G401 (cell line): Measurements from ENCODE around the gene LDLRAD4. TPM values are rescaled to one million over a fixed set of nuclear protein-coding genes. Genes with fewer than 3 reads are reported as not detected.

ENCODE experiments used
- DNase-seq: peaks from one replicate; pipeline ENCODE4 v3.0.0-alpha.2; 2015; ENCODE audit warnings: low spot score
- in situ Hi-C: cut with HindIII; loops from 2 replicates; pipeline ENCODE4 v1.10.0; 2016; ENCODE audit warnings: low sequenced_read_pairs, mixed read lengths
- total RNA-seq: library from RNA; depleted of rRNA; stranded (reverse); fragments of >200 nt; shearing (Covaris generic); gene quantifications from 2 replicates; pipeline ENCODE4 v1.2.3, GENCODE V29; 2014

The LDLRAD4 gene
- total RNA-seq, 1 experiment from 2014 or later = not detected

DNA sequence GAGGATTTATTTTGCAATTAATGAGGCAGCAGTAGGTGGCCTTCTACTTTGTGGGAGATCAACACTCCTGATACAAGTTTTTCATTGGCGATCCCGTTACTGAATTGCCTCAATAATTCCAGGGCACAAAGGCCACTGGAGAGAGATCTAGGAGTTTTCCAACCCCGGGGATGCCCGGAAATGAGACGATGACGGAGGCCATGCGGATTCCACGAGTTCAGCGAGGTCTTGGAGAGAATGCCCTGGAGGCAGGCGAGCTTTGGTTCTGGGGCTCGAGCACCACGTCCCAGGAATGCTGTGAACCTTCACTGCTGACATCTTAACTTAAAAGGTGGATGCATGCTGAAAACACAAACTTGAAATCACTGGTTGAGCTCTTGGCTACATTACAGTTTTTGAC, 74.2 kb downstream of the LDLRAD4 start:
- DNase-seq = no peak
- in situ Hi-C loops = no loop called here

DNA sequence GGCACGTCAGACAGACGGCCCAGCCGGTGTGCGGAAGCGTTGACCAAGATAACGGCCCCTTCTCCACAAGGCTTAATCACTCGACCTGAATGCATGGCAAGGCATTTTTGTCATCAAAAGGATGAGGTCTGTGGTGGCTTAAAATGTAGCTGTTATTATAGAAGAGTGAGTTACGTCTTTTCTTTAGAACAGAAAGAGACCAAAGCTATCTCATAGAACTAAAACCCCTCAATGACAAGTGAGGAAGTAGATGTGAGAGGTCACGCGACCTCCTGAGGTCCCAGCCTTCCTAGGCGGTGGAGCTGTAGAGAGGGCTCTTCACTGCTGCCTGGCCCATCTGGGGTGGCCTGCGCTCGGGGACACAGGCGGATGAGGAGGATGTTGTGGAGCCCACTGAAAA, 75.7 kb downstream of the LDLRAD4 start:
- DNase-seq = no peak
- in situ Hi-C loops = no loop called here

DNA sequence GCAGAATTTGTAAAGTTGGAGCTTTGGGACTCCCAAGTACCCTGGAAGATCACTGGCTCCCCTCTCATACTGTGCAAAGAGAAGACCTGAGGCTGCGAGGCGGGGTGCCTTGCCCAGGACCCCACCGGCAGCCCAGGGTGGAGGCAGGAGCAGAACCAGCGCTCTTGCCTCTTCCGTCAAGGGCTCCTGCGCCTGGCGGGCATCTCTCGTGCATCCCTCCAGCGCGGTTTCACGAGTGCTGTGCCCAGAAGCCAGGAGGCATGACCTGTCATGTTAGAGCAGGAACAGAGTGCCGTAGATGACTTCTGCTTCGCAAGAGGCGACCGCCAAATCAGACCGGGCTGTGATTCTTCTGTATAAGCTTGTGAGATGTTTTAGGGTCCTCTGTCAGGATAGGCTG, 77.3 kb downstream of the LDLRAD4 start:
- DNase-seq = no peak
- in situ Hi-C loops = no loop called here

DNA sequence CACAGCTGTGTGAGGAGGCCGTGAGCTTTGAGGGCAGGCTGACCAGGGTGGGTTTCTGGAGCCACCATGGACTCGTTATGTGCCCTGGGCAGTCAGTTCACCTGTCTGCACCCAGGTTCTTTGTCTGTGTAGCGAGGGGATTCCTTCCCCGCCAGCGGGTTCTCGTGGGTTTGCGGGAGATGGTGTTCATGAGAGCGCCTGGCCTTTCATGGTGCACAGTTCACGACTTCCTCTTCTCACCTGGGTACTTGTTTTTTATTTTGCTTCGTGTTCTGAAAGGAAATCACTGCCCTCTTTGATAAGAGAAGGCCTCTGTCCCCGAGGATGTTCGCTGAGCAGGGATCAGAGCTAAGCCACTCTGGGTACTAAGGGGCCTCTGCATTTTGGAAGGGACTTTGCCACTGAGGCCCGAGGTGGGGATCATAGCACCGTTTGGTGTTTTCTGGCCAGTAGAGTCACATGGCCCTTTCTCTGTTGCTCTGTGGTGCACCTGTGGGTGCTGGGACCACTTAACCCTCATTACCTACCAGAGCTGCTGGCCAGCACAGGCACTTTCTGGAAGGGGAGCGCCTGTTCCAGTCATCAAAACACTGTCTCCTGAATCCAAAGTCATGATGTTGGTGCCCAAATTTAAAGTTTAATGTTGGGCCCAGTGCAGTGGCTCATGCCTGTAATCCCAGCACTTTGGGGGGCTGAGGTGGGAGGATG, 78.5 kb downstream of the LDLRAD4 start:
- in situ Hi-C loops = no loop called here
- DNase-seq = no peak

DNA sequence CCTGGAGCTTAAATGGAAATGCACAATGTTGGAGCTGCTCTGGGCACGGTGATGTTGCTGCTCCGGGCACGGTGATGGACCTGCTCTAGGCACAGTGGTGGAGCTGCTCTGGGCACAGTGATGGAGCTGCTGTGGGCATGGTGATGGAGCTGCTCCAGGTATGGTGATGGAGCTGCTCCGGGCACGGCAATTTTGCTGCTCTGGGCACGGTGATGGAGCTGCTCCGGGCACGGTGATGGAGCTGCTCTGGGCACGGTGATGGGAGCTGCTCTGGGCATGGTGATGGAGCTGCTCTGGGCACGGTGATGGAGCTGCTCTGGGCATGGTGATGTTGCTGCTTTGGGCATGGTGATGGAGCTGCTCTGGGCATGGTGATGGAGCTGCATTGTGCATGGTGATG, 79.7 kb downstream of the LDLRAD4 start:
- DNase-seq = no peak
- in situ Hi-C loops = no loop called here

DNA sequence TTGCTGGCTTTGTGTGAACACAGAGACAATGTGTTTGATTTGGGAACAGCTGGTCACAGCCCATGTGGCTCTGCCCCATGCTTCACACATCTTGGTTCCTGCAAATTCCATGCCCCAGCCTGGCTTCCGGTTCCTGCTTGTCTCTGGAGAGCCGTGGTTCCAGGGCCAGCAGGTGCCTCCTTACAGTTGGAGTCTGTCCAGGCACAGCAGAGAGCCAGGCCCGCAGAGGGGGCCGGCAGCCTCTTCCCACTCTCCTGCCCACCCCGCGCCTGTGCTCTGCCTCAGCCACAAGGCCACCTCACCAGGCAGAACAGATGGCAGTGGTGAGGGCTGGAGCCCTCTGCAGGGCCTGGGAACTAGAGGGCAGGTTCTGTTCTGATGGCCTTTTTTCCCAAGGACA, 81.5 kb downstream of the LDLRAD4 start:
- in situ Hi-C loops = no loop called here
- DNase-seq = peak; percentile 74

DNA sequence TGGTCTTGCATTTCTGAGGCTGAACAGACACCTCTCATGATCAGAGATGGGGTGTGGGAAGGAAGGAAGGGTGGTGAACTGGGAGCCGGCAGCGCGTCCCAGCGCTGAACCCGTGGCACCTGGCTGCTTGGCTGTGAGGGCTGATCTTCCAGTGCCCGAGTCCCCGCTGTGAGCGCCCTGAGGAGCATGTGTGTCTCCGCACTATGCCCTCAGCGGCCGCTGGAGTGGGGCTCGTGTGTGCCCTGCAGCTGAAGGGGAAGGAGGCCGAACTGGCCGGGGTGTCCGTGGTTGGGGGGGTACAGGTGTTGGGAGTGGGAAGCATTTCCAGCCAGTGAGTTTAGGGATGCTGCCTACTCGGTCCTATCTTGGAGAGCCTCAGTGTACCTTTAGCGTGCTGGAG, 82.2 kb downstream of the LDLRAD4 start:
- in situ Hi-C loops = no loop called here
- no peak for DNase-seq

DNA sequence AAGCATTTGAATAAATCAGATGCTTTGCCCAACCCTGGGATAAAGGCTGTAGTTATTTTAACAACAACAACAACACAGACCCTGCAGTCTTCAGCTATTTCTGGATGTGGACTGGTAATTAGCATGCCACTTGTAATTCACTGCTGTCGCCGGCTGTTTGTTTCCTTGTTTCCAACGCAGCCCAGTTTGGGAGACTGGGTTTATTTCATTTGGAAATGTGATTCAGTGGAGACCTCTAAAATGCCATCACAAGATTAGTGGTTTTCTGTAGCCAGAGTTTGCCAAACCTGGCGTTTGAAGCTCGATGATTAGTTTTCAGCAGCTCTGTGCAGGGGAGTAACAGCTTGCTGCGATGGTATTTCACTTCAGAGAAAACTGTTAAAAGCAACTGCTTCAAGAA, 83.5 kb downstream of the LDLRAD4 start:
- peak; percentile 53 for DNase-seq
- in situ Hi-C loops = no loop called here

DNA sequence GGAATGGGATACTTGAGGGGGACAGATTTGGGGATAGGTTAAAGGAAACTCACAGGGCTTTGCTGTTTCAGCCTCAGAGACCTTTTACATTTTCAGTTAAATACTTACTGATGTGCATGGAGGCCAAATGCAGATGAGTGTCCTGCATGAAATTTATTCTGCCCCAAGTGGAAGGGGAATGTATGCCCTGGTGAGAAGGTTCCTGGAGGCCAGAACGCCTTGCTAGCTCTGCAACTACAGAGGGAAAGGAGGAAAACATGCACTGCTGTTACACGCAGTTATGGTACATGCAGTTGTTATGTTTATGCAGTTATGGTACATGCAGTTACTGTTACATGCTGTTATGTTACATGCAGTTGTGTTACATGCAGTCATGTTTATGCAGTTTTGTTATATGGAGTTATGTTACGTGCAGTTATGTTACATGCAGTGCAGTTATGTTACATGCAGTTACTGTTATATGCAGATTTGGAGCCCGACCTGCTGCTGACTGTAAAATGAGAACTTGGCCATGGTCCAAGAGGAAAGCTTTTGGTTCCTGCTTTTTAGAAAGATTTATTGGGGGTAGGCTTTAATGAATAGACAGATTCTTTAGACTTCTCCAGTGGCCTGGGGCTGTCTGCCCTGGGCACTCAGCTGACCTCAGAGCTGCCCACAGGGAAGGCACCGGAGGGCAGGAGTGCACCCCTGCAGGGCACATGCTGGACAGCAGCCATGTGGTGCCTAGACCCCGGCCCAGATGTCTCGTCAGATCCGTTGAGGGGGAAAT, 84.1 kb downstream of the LDLRAD4 start:
- in situ Hi-C loops = no loop called here
- peak; percentile 60 for DNase-seq

DNA sequence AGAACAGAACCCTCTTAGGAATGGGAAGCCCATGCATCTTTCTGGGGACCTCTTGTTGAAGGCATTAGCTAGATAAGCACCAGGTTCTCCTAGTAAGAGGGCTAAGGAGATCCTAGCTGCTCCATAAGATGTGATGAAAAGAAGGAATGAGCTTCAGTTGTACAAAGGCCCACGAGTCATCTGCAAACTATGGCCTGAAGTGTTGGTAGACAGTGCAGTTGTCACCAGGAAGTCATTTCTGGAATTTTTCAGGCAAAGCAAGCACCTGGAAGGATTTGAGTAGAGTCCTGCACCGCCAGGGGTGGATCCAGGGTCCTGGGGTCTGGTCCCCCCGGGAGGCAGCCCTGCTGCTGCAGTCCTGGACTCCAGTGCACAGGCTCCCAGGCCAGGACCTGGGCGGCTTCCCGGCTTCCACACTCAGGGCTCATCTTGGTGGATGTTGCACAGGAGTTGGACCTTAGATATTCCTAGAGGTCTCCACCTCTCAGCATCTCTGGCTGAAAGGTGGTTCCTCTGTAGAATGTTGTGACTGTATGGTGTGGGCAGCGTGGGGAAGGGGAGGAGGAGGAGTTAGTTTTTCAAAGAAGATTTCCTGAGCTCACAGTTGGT, 85.3 kb downstream of the LDLRAD4 start:
- in situ Hi-C loops = no loop called here
- no peak for DNase-seq

DNA sequence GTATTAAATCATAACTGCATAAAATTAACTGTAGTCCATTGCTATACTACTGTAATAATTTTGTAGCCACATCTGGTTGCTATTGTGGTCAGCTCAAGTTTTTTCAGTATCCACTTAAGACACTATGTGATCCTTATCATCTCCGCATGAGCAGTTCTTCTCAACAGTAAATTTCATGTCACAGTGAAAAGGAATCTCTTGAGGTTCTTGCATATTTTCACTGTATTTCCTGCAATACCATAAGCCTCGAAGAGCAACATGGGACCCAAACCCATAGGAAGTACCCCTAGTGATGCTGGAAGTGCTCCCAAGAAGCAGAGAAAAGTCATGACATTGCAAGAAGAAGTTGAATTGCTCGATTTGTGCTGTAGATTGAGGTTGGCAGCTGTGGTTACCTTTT, 86.7 kb downstream of the LDLRAD4 start:
- no peak for DNase-seq
- in situ Hi-C loops = no loop called here

DNA sequence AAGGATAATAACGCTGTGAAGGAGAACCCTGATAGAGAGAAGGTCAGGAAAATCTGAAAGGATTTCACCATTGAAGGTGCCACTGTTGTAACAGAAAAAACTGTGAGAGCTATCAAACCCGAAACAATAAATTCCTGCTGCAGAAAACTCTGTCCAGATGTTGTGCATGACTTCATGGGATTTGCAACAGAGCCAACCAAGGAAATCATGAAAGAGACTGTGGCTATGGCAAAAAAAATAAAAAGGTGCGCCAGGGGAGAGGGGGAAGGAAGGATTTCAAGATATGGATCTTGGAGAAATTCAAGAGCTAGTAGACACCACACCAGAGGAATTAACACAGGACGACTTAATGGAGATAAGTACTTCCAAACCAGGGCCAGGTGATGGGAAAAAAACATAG, 88.0 kb downstream of the LDLRAD4 start:
- in situ Hi-C loops = no loop called here
- DNase-seq = no peak

DNA sequence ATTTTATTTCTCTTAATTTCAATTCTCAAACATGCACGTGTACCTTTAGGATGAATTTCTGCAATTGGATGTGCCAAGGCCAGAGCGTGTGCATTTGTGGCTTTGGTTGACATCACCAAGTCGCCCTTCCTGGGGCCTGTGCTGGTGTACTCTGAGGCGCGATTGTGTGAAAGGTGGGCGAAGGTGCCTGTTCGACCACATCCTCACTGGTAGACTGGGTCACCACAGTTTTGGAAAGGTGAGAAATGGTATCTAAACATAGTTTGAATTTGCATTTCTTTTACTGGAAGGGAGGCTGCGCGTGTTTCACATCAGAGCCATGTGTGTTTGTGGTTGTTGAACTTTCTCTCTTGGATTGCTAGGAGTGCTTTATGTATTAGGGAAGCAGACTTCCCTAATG, 89.8 kb downstream of the LDLRAD4 start:
- in situ Hi-C loops = no loop called here
- DNase-seq = no peak

DNA sequence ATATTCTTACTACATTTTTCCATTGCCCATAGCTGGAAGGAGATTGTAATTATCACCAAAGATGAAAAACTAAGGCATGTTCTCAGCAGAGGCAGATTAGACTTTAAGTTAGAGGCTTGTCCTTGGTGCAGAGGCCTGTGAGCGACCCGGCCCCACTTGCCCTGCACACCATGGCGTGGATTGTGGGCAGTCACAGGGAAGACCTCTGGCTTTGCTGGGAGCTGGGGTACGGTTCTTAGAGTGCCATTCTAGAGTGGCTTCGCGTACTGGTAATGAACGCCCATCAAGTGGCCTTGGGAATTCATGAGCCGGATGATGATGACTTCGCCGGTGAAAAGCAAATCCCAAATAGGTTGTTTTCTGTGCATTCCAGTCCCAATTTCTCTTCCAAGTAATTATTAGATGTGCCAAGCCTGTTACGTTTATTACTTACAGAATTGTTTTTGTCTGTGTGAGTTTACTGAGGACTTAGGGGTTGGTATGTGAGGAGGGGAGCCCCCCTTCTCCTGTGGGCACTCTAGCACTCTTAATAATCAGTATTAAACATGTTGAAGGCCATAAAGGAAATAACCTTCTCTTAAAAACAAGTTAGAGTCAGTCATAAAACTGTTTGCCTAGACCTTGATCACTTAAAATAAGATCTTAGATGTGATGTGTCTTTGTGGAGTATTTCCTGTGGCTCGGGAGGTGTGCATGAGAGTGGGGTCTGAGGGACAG, 90.6 kb downstream of the LDLRAD4 start:
- in situ Hi-C loops = no loop called here

DNA sequence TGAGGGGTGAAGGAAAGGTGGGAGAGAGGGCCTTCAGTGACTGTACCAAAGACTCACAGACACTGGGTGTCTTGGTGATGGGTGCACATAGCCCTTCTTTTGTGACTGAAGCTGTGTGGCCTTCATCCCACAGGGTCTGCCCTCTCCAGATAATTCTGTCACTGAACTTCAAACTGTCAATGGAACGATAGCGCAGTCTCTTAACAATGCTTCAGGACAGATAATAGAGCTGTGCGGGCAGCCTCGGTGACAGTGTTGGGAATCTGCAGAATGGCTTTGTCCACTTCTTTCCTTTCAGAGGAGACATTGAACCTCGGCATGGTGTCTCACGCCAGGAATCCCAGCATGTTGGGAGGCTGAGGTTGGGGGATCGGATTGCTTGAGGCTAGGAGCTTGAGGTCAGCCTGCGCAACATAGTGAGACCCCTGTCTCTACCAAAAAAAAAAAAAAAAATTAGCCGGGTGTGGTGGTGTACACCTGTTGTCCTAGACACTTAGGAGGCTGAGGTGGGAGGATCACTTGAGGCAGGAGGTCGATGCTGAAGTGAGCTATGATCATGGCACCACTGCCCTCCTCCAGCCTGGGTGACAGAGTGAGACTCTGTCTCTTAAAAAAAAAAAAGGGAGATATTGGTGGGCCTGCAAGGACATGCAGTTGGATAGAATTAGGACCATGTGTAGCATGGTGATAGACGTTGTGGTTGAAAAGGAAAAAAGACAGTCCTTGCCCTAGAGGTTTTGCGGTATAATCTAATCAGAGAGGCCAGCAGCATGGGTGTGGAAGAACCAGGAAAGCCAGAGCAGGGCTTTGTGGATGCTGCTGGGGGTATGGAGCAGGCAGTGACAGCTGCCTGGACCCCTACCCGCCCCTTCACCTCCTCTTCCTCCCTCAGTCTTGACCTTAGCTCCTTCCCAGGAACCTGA, 91.4 kb downstream of the LDLRAD4 start:
- in situ Hi-C loops = no loop called here
- DNase-seq = no peak

More for the DNA sequence above, 90.6 kb downstream of the LDLRAD4 start:
- DNase-seq = no peak

DNA sequence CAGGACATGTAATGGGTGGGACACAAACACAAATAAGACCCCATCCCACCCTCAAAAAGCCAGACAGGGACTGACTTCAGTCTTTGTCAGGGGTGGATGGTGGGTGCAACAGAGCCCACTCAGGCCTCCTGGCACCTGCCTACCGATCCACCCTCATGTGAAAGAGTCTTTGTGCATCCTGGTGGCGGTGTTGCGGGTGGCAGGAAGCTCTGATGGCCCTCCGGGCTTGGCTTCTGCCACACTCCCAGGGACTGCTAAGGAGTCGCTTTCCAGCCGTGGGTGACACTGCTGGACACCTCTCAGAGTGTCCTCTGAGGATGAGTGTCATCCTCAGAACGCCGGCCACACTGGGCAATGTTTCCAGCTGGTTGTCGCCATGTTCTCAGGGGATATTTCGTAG, 92.6 kb downstream of the LDLRAD4 start:
- in situ Hi-C loops = no loop called here
- no peak for DNase-seq

DNA sequence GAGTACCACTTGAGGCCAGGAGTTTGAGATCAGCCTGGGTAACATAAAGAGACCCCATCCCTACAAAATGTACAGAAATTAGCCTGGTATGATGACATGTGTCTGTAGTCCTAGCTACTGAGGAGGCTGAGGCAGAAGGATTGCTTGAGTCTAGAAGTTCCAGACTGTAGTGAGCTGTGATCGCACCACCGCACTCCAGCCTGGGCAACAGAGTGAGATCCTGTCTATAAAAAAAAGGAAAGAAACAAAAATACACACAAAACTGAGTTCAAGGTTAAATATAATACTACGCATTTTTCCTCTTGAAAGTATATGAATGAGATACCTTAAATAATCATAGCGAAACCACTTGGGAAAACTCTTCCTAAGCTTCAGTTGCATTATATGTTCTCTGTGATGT, 94.0 kb downstream of the LDLRAD4 start:
- in situ Hi-C loops = no loop called here

DNA sequence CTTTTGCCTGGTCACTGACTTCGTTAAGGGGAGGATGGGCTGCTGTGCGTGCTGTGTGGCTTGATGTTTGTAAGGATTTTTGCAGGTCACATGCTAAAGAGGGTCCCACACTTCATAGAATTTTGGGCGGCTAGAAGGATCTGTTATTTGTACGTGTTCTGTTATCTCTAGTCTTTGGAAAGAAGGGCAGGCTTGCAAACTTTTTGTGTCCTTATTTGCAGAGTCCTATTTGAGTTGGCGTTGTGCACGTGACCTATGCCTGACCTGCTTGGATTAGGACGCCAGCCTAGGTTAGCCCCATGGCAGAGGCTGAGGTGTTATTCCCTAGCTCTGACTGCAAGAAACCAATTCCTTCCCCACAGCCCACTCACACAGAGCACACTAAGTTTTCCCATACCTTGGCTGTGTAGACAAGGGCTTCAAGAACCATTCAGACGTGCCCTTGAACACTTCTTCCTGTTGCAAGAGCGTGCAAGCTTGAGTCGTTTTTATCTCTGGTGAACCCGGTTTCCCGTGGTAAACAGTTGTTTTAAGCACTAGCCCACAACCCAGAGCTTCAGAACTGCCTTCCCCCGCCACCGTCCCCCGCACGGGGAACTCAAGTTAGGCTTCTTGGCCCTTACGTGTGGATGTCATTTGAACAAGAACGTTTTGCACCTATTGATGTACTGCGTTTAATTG, 94.6 kb downstream of the LDLRAD4 start:
- in situ Hi-C loops = no loop called here
- DNase-seq = no peak

More for the DNA sequence above, 94.0 kb downstream of the LDLRAD4 start:
- DNase-seq = no peak
